GM10248 (cell line): Measurements from ENCODE around the gene SLC25A21.

Experiments
- CTCF ChIA-PET: fragments of 300-600 bp; sonication (Branson Sonifier 250); formaldehyde crosslinking; extraction: SDS; loops from one replicate; lab custom pipeline; 2021; ENCODE audit warnings: antibody characterized with exemption; lab: Yijun Ruan, JAX
- POLR2A ChIA-PET: fragments of 350-650 bp; sonication (Branson Sonifier 250); formaldehyde crosslinking; extraction: SDS; loops from one replicate; lab custom pipeline; 2020; ENCODE audit warnings: antibody characterized with exemption; lab: Yijun Ruan, JAX
- DNase-seq: peaks from one replicate; pipeline ENCODE4 v3.0.0; 2012; ENCODE audit errors: extremely low spot score
- CTCF ChIP-seq: IDR thresholded peaks from 2 replicates; pipeline ENCODE4 v1.5.1; 2012; ENCODE audit warnings: mild to moderate bottlenecking, low read depth; ENCODE audit errors: extremely low read depth, missing control alignments, control extremely low read depth

SLC25A21 gene

GRCh38 chr14:36647824-36648753 is 524.3 kb downstream of the SLC25A21 start:
- no peak for TF ChIP-seq CTCF
- POLR2A ChIA-PET, result no interaction called here
- peak; percentile 10 for DNase-seq
- CTCF ChIA-PET, result interaction anchor here (1.1 to 1.3 kb wide), 2 partner anchors 9 to 144 kb away, joined by 3 read pairs; no protein-coding TSS in a partner anchor

GRCh38 chr14:36647417-36647823 is 525.0 kb downstream of the SLC25A21 start:
- TF ChIP-seq CTCF, result no peak
- ChIA-PET CTCF (interaction anchor here (1.3 kb wide), 1 partner anchor 9 kb away, joined by 3 read pairs; no protein-coding TSS in a partner anchor), POLR2A (no interaction called here)
- DNase-seq, result no peak

- ChIA-PET POLR2A (no interaction called here), CTCF (interaction anchor here (1.3 kb wide), 2 partner anchors 10 to 93 kb away, joined by 3 to 5 read pairs; no protein-coding TSS in a partner anchor)
- peak; percentile 10 for DNase-seq
- TF ChIP-seq CTCF, result no peak
These were observed 525.6 kb downstream of the SLC25A21 start for GRCh38 chr14:36646664-36647416.

- POLR2A ChIA-PET, result no interaction called here
These were observed 538.8 kb downstream of the SLC25A21 start for GRCh38 chr14:36633580-36633979.

More at GRCh38 chr14:36633580-36633979, 538.8 kb downstream of the SLC25A21 start:
- no peak for DNase-seq
- TF ChIP-seq CTCF, result no peak
- CTCF ChIA-PET, result no interaction called here
